Pancreas (tissue), 10 donors: Measurements from ENCODE around the gene DSC1. TPM values are rescaled to one million over a fixed set of nuclear protein-coding genes. Genes with fewer than 3 reads are reported as not detected.

Experiments
- ATAC-seq, 4 donors: fragments of 200-7000 bp; cut with Tn5 transposase; one replicate each; pipeline versions ENCODE4 v1.8.0 to v1.9.1; 2020; ENCODE audit warnings: mild to moderate bottlenecking in 4 of 4, moderate library complexity in 4 of 4
- DNase-seq, 6 donors: peaks; one replicate each; pipeline ENCODE4 v3.0.0-alpha.2; 2020
- FAIRE-seq: peaks from 2 replicates; lab custom pipeline; 2012; peaks lifted over from hg19 to GRCh38; lab: Jason Lieb, UNC
- H3K27ac ChIP-seq, 4 donors: fragments of 200-600 bp; sonication (generic); 1 replicate in 3 of 4; 2 replicates in 1 of 4; pipeline versions ENCODE4 v1.5.0 to v1.8.0; 2020
- H3K27me3 ChIP-seq, 4 donors: fragments of 200-600 bp; one replicate each; pipeline ENCODE4 v1.8.0; 2021
- H3K36me3 ChIP-seq, 3 donors: fragments of 200-600 bp; sonication (generic) in 1 of 3; one replicate each; pipeline versions ENCODE4 v1.5.0 to v1.8.0; 2020 to 2021
- H3K4me1 ChIP-seq, 3 donors: fragments of 200-600 bp; one replicate each; pipeline ENCODE4 v1.8.0; 2021
- H3K4me3 ChIP-seq, 4 donors: fragments of 200-600 bp; sonication (generic) in 2 of 4; one replicate each; pipeline versions ENCODE4 v1.5.0 to v1.8.0; 2020 to 2021
- H3K9me3 ChIP-seq, 4 donors: fragments of 200-600 bp; one replicate each; pipeline ENCODE4 v1.8.0; 2021
- CTCF ChIP-seq, 4 donors: fragments of 200-600 bp; sonication (generic) in 3 of 4; IDR thresholded peaks; one replicate each; pipeline versions ENCODE4 v1.5.0 to v1.8.0; 2021; ENCODE audit warnings: antibody characterized with exemption in 4 of 4
- WGBS, 2 donors: extraction: QIAGEN DNeasy Blood & Tissue Kit; methylation state at CpG; one replicate each; pipeline ENCODE4 v1.1.7; 2013; 5-methylcytosine and 5-hydroxymethylcytosine counted together
- intact Hi-C, 3 donors: fragments of 100-400 bp; cut with DNase I; formaldehyde crosslinking; loops; one replicate each; pipeline versions ENCODE4 v1.11.1 to v1.14.2; 2022
- polyA plus RNA-seq, 2 donors: library from polyadenylated mRNA; stranded (reverse); fragments of 200-250 nt; gene quantifications; one replicate each; pipeline ENCODE4 v1.2.3, GENCODE V29; 2013
- total RNA-seq, 6 donors: library from RNA; stranded (reverse); fragmentation: NEBNext Ultra II Directional in 4 of 6; extraction: Animal tissue kit (Norgen Biotek cat#: 25700) in 4 of 6; gene quantifications; one replicate each; pipeline versions ENCODE4 v1.2.1 to v1.2.4, GENCODE V29; 2021 to 2023
- donor health status: healthy with polysubstance abuse.
- donor health status: DM: no; HTN: no; CAD: no; lungs with moderate emphysema.
- donor health status: DM: no; HTN: no; CAD: no.
- donor health status: control.
- donor health status: control.
- donor health status: Bipolar disorder and iron deficiency.
- donor health status: DM: yes; HTN: yes; CAD: no.
- donor health status: DM: no; HTN: no; CAD: no.
- donor health status: DM: no; HTN: no; CAD: no.
- donor health status: DM: yes; HTN: yes; CAD: no.

DSC1 gene
- total and polyA plus RNA-seq, 8 donors = not detected

GRCh38 chr18:31099450-31100230, 63.0 kb downstream of the DSC1 start:
- H3K36me3 ChIP-seq = no peaks in the 10 kb centered on the region
- DNase-seq (peak in 1 of 6 donors; percentile 15), ATAC-seq (no peak), FAIRE-seq (peak; percentile 47)
- no peaks in the 10 kb centered on the region for H3K27me3 ChIP-seq
- peak overlapping the region in 3 of 4 donors; percentile 97 to 99 (median 97) for H3K27ac ChIP-seq
- WGBS, 2 donors = 71 to 78% methylated on average over 10 of the region's 10 CpGs
- intact Hi-C loops = no loop called here
- H3K4me1 ChIP-seq = peaks cover 0 to 18% (median 7%) of the 10 kb centered on the region in 3 donors
- TF ChIP-seq CTCF (IDR thresholded peaks at IDR 0.05) = no peak
- peak overlapping the region in 2 of 4 donors; percentile 53 to 79 for H3K4me3 ChIP-seq
- no peaks in the 10 kb centered on the region for H3K9me3 ChIP-seq

- Histone ChIP-seq H3K4me3 (no peak overlapping the region), H3K27ac (peak overlapping the region in 1 of 4 donors; percentile 97), H3K27me3 (no peaks in the 10 kb centered on the region), H3K36me3 (no peaks in the 10 kb centered on the region), H3K4me1 (peaks cover 0 to 18% (median 7%) of the 10 kb centered on the region in 3 donors), H3K9me3 (no peaks in the 10 kb centered on the region)
- intact Hi-C loops = no loop called here
- TF ChIP-seq CTCF (IDR thresholded peaks at IDR 0.05) = no peak
- ATAC-seq (no peak), DNase-seq (no peak), FAIRE-seq (peak; percentile 17)
Measured at GRCh38 chr18:31098878-31099277, 63.8 kb downstream of the DSC1 start.

GRCh38 chr18:31097666-31098065, 65.0 kb downstream of the DSC1 start:
- peaks cover 0 to 18% (median 7%) of the 10 kb centered on the region in 3 donors for H3K4me1 ChIP-seq
- WGBS, 2 donors = 63 to 64% methylated on average over 3 of the region's 3 CpGs
- no peaks in the 10 kb centered on the region for H3K27me3 ChIP-seq
- no peaks in the 10 kb centered on the region for H3K9me3 ChIP-seq
- intact Hi-C loops = no loop called here
- H3K27ac ChIP-seq = no peak overlapping the region
- DNase-seq (no peak), ATAC-seq (no peak), FAIRE-seq (peak; percentile 20)
- TF ChIP-seq CTCF (IDR thresholded peaks at IDR 0.05) = no peak
- no peaks in the 10 kb centered on the region for H3K36me3 ChIP-seq
- no peak overlapping the region for H3K4me3 ChIP-seq

- Histone ChIP-seq H3K9me3 (no peaks in the 10 kb centered on the region), H3K27ac (no peak overlapping the region), H3K36me3 (peaks cover 0 to 11% (median 4%) of the 10 kb centered on the region in 3 donors), H3K4me1 (peaks cover 0 to 6% (median 0%) of the 10 kb centered on the region in 3 donors), H3K27me3 (no peaks in the 10 kb centered on the region), H3K4me3 (no peak overlapping the region)
- intact Hi-C loops = no loop called here
- DNase-seq (no peak), FAIRE-seq (no peak), ATAC-seq (no peak)
- no peak for TF ChIP-seq CTCF (IDR thresholded peaks at IDR 0.05)
- WGBS, 2 donors = 58 to 60% methylated on average over 2 of the region's 2 CpGs
Measured at GRCh38 chr18:31093880-31094279, 68.8 kb downstream of the DSC1 start.

GRCh38 chr18:31093294-31093693, 69.4 kb downstream of the DSC1 start:
- Histone ChIP-seq H3K27ac (no peak overlapping the region), H3K36me3 (peaks cover 0 to 11% (median 4%) of the 10 kb centered on the region in 3 donors), H3K9me3 (no peaks in the 10 kb centered on the region), H3K4me3 (no peak overlapping the region), H3K27me3 (no peaks in the 10 kb centered on the region), H3K4me1 (no peaks in the 10 kb centered on the region)
- intact Hi-C loops = no loop called here
- DNase-seq (no peak), ATAC-seq (no peak), FAIRE-seq (no peak)
- no peak for TF ChIP-seq CTCF (IDR thresholded peaks at IDR 0.05)
- 95 to 97% methylated on average over 3 of the region's 3 CpGs for WGBS, 2 donors
